ENCODE measurements around the gene PAPPA. TPM values are rescaled to one million over a fixed set of nuclear protein-coding genes. Genes with fewer than 3 reads are reported as not detected.

PAPPA gene
- total RNA-seq, 4 donors from 2014 or later, result 1.0 to 5.0 (median 2.8) TPM

DNA sequence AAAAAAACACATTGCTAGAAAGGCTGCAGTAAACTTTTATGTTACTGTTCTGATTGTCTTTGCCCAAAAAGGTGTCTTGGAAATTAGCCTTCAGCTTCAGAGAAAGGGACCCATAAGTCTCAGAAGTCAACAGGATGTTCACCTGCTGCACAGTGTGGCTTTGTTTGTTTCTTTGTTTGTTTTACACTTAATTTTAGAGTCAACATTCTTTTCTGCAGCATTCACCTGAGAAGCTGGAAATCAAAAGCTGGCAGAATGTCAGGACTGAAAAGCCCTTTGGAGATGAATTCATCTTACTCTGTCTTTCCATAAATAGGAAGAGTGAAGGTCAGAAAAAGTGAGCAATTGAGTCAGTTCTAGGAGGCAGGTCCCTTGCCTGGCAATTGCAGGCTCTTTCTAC, 170.0 kb downstream of the PAPPA start:
- intact Hi-C loops (cut with DNase I), result no loop called here
- H3K4me3 ChIP-seq (replicated peaks in 1 of 3), result no peak overlapping the region
- no peaks in the 10 kb centered on the region for H3K9me3 ChIP-seq
- H3K27ac ChIP-seq, result no peak overlapping the region
- DNase-seq, result no peak
- TF ChIP-seq, protein P1, sequence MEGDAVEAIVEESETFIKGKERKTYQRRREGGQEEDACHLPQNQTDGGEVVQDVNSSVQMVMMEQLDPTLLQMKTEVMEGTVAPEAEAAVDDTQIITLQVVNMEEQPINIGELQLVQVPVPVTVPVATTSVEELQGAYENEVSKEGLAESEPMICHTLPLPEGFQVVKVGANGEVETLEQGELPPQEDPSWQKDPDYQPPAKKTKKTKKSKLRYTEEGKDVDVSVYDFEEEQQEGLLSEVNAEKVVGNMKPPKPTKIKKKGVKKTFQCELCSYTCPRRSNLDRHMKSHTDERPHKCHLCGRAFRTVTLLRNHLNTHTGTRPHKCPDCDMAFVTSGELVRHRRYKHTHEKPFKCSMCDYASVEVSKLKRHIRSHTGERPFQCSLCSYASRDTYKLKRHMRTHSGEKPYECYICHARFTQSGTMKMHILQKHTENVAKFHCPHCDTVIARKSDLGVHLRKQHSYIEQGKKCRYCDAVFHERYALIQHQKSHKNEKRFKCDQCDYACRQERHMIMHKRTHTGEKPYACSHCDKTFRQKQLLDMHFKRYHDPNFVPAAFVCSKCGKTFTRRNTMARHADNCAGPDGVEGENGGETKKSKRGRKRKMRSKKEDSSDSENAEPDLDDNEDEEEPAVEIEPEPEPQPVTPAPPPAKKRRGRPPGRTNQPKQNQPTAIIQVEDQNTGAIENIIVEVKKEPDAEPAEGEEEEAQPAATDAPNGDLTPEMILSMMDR (IDR thresholded peaks at IDR 0.05), result no peak
- TF ChIP-seq POLR2A (IDR thresholded peaks at IDR 0.05), result no peak
- H3K36me3 ChIP-seq, result no peaks in the 10 kb centered on the region
- no peaks in the 10 kb centered on the region for H3K4me1 ChIP-seq
- H3K27me3 ChIP-seq, result no peaks in the 10 kb centered on the region

GRCh38 chr9:116325924-116326323, 172.3 kb downstream of the PAPPA start:
- no peak overlapping the region for H3K27ac ChIP-seq
- intact Hi-C loops (cut with DNase I), result no loop called here
- no peaks in the 10 kb centered on the region for H3K9me3 ChIP-seq

GRCh38 chr9:116327701-116328405, 174.3 kb downstream of the PAPPA start:
- Histone ChIP-seq H3K9me3 (no peaks in the 10 kb centered on the region), H3K27ac (no peak overlapping the region), H3K27me3 (no peaks in the 10 kb centered on the region), H3K36me3 (no peaks in the 10 kb centered on the region), H3K4me1 (no peaks in the 10 kb centered on the region), H3K4me3 (replicated peaks in 1 of 3) (no peak overlapping the region)
- intact Hi-C loops (cut with DNase I), result no loop called here
- TF ChIP-seq, protein P1 (IDR thresholded peaks at IDR 0.05), result no peak
- TF ChIP-seq POLR2A (IDR thresholded peaks at IDR 0.05), result no peak
- DNase-seq, result no peak
- 35 to 36% methylated on average over 4 of the region's 4 CpGs for WGBS, 2 donors

More at GRCh38 chr9:116325924-116326323, 172.3 kb downstream of the PAPPA start:
- H3K36me3 ChIP-seq, result no peaks in the 10 kb centered on the region
- no peak for DNase-seq
- no peak for TF ChIP-seq POLR2A (IDR thresholded peaks at IDR 0.05)
- H3K4me3 ChIP-seq (replicated peaks in 1 of 3), result no peak overlapping the region
- no peaks in the 10 kb centered on the region for H3K27me3 ChIP-seq
- no peaks in the 10 kb centered on the region for H3K4me1 ChIP-seq

GRCh38 chr9:116329470-116329869, 175.9 kb downstream of the PAPPA start:
- WGBS, 2 donors, result 84 to 88% methylated on average over 4 of the region's 4 CpGs
- no peak overlapping the region for H3K4me3 ChIP-seq (replicated peaks in 1 of 3)
- TF ChIP-seq POLR2A (IDR thresholded peaks at IDR 0.05), result no peak
- TF ChIP-seq, protein P1 (IDR thresholded peaks at IDR 0.05), result no peak

GRCh38 chr9:116331241-116331640, 177.7 kb downstream of the PAPPA start:
- Histone ChIP-seq H3K9me3 (no peaks in the 10 kb centered on the region), H3K27ac (no peak overlapping the region), H3K4me1 (peaks cover 0 to 5% of the 10 kb centered on the region in 2 donors), H3K36me3 (no peaks in the 10 kb centered on the region), H3K27me3 (no peaks in the 10 kb centered on the region), H3K4me3 (replicated peaks in 1 of 3) (no peak overlapping the region)
- DNase-seq, result no peak
- TF ChIP-seq POLR2A (IDR thresholded peaks at IDR 0.05), result no peak
- TF ChIP-seq, protein P1 (IDR thresholded peaks at IDR 0.05), result no peak
- intact Hi-C loops (cut with DNase I), result no loop called here
- WGBS, 2 donors, result 76 to 81% methylated on average over 3 of the region's 3 CpGs

More at GRCh38 chr9:116329470-116329869, 175.9 kb downstream of the PAPPA start:
- no peak overlapping the region for H3K27ac ChIP-seq
- no peaks in the 10 kb centered on the region for H3K36me3 ChIP-seq
- H3K27me3 ChIP-seq, result no peaks in the 10 kb centered on the region
- peaks cover 0 to 5% of the 10 kb centered on the region in 2 donors for H3K4me1 ChIP-seq
- no peak for DNase-seq
- H3K9me3 ChIP-seq, result no peaks in the 10 kb centered on the region
- intact Hi-C loops (cut with DNase I), result no loop called here
